HepG2 (cell line): ENCODE data around the gene TIMP3.

Experiments used
- JUND ChIP-seq: sonication (generic); formaldehyde crosslinking; IDR thresholded peaks from 2 replicates; pipeline ENCODE4 v1.8.0; 2022; ENCODE audit warnings: mild to moderate bottlenecking, missing genetic modification reagents
- MTF1 ChIP-seq: sonication (generic); formaldehyde crosslinking; IDR thresholded peaks from 2 replicates; pipeline ENCODE4 v1.5.0; 2020; ENCODE audit warnings: missing genetic modification reagents
- NKX3-1 ChIP-seq: sonication (generic); formaldehyde crosslinking; IDR thresholded peaks from 2 replicates; pipeline ENCODE4 v1.5.0; 2020; ENCODE audit warnings: missing genetic modification reagents
- POLR2A ChIP-seq, 2 experiments: IDR thresholded peaks; 2 replicates each; pipeline ENCODE4 v1.6.1; 2011; ENCODE audit warnings: low read depth in 2 of 2, low read length in 2 of 2, mild to moderate bottlenecking in 1 of 2, moderate library complexity in 1 of 2; ENCODE audit not compliant: insufficient read depth in 1 of 2
- TF ChIP-seq, protein P1 (sequence below): sonication (generic); formaldehyde crosslinking; IDR thresholded peaks from 2 replicates; pipeline ENCODE4 v1.8.0; 2022; ENCODE audit warnings: mild to moderate bottlenecking, missing genetic modification reagents, moderate library complexity
- TF ChIP-seq, protein P2 (sequence below): IDR thresholded peaks from 2 replicates; pipeline ENCODE4 v1.6.1; 2016; ENCODE audit warnings: control low read depth

DNA sequence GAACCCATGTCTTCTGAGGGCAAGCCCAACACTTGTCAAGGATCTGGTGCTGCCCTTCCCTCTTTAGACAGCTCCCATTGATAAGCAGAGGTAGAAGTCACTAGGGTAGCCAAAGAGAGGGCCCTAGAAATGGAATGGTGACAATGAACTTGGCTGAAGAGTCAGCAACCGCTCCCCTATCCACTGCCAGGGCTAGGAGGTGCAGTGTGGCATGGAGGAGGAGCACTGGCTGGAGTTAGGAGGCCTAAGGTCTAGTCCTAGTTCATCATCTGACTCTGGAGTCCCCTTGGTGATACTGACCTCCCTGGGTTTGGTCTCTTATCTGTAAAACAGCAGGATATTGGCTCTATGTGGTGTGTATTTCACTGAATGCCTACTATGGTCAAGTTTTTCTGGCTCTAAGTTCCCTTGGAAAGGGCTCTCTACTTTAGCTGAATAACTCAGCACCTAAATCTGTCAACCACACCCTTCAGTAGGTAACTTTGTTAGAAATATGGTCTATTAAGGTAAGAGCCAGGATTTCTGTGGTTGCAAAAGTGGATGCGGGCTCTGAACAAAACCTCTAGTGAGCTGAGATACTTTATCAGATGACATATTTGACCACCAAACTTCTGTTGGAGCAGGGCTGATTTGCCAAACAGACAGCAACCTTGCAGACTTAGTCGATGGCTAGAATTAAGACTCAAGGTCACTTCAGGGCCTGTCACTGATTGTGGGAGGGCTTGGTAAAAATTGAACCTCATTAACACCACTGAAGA is 10.5 kb downstream of the TIMP3 start:
- TF ChIP-seq NKX3-1 (no peak), POLR2A (IDR thresholded peaks at IDR 0.05; ENCODE audit: insufficient read depth in 1 of 2, low read depth in 2 of 2, low read length in 2 of 2) (no peak), MTF1 (CRISPR knock-in tag) (no peak), JUND (CRISPR knock-in tag) (no peak)
- TF ChIP-seq, protein P1, sequence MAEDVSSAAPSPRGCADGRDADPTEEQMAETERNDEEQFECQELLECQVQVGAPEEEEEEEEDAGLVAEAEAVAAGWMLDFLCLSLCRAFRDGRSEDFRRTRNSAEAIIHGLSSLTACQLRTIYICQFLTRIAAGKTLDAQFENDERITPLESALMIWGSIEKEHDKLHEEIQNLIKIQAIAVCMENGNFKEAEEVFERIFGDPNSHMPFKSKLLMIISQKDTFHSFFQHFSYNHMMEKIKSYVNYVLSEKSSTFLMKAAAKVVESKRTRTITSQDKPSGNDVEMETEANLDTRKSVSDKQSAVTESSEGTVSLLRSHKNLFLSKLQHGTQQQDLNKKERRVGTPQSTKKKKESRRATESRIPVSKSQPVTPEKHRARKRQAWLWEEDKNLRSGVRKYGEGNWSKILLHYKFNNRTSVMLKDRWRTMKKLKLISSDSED (CRISPR knock-in tag): no peak
- TF ChIP-seq, protein P2, sequence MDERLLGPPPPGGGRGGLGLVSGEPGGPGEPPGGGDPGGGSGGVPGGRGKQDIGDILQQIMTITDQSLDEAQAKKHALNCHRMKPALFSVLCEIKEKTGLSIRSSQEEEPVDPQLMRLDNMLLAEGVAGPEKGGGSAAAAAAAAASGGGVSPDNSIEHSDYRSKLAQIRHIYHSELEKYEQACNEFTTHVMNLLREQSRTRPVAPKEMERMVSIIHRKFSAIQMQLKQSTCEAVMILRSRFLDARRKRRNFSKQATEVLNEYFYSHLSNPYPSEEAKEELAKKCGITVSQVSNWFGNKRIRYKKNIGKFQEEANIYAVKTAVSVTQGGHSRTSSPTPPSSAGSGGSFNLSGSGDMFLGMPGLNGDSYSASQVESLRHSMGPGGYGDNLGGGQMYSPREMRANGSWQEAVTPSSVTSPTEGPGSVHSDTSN: no peak
